NCI-H510A treated with DMSO at 0.1 percent for 48 hours (cell line): ENCODE measurements around the gene DPP6.
"Not testable (repeated sequence)": the region's sequence is repeated elsewhere in the genome, so short reads cannot be mapped to it uniquely, and the experiment has no call there.

Experiments
- DNase-seq: peaks from one replicate; lab custom pipeline; 2025; lab: John Stamatoyannopoulos, UW

Gene DPP6

GRCh38 chr7:154072395-154073181, 20.4 kb downstream of the DPP6 start:
- not testable (repeated sequence) for DNase-seq

- not testable (repeated sequence) for DNase-seq
Measured at GRCh38 chr7:154078523-154078922, 26.3 kb downstream of the DPP6 start.

GRCh38 chr7:154080249-154080648, 28.1 kb downstream of the DPP6 start:
- not testable (repeated sequence) for DNase-seq

GRCh38 chr7:154087037-154087725, 35.0 kb downstream of the DPP6 start:
- DNase-seq = not testable (repeated sequence)

GRCh38 chr7:154092093-154092492, 39.9 kb downstream of the DPP6 start:
- DNase-seq = not testable (repeated sequence)

- not testable (repeated sequence) for DNase-seq
Measured at GRCh38 chr7:154095201-154095600, 43.0 kb downstream of the DPP6 start.

GRCh38 chr7:154105063-154105462, 52.9 kb downstream of the DPP6 start:
- not testable (repeated sequence) for DNase-seq

GRCh38 chr7:154109615-154110014, 57.4 kb downstream of the DPP6 start:
- not testable (repeated sequence) for DNase-seq

- DNase-seq = not testable (repeated sequence)
Measured at GRCh38 chr7:154113732-154114351, 61.6 kb downstream of the DPP6 start.

- DNase-seq = not testable (repeated sequence)
Measured at GRCh38 chr7:154117411-154118390, 65.5 kb downstream of the DPP6 start.

GRCh38 chr7:154120825-154121224, 68.6 kb downstream of the DPP6 start:
- DNase-seq = not testable (repeated sequence)

GRCh38 chr7:154122720-154123119, 70.5 kb downstream of the DPP6 start:
- DNase-seq = not testable (repeated sequence)

GRCh38 chr7:154123397-154123796, 71.2 kb downstream of the DPP6 start:
- not testable (repeated sequence) for DNase-seq

- not testable (repeated sequence) for DNase-seq
Measured at GRCh38 chr7:154129142-154129541, 76.9 kb downstream of the DPP6 start.

GRCh38 chr7:154132617-154133016, 80.4 kb downstream of the DPP6 start:
- not testable (repeated sequence) for DNase-seq

GRCh38 chr7:154133703-154134277, 81.6 kb downstream of the DPP6 start:
- not testable (repeated sequence) for DNase-seq

- DNase-seq = not testable (repeated sequence)
Measured at GRCh38 chr7:154134698-154135097, 82.5 kb downstream of the DPP6 start.

- not testable (repeated sequence) for DNase-seq
Measured at GRCh38 chr7:154135646-154136045, 83.4 kb downstream of the DPP6 start.

GRCh38 chr7:154145922-154146706, 93.9 kb downstream of the DPP6 start:
- DNase-seq = not testable (repeated sequence)

GRCh38 chr7:154146707-154147038, 94.5 kb downstream of the DPP6 start:
- not testable (repeated sequence) for DNase-seq
